ENCODE results near the gene IFNK.

IFNK gene

DNA sequence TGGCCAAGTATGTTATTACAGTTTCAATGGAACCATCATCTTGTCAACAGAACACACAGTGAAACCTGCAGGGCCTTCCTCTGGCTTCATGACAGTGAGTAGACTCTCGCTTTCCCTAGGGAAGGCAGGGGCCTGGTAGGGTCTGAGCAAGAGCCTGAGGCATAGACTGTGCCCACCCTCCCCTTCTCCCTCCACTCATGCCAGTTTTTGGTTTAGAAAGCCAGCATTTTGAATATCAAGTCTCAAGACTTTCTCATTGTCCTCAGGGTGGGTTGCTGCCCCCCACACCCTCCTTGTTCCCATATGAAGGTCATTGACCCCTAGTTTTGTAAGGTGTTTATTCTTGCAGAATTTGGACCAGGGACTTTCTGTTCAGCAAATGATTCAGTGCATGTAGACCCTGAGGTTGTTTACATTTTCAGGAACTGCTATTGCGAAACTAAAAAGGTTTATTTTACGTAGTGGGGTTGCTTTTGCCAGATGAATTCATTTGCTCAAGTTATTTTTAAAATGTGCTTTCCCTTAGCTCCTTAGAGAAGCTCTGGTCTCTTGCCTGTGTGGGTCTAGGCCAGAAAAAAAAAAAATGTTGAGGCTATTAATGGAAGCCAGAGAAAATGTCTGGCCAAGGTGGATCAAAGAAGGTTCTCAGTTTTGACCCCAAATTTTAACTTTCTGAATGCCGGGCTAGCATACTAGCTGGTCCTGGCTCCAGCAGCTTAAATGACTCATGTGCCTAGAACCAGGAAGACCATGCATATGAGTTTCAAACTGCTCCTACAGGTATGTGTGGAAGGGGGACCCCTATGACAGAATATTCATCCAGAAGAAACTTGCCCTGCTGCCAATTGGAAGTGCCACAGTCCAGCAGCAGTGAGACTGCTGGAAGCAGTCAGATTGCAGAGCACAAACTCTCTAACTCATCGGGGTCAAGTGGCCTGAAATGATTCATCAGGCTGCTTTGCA lies 15.7 kb downstream of the IFNK start:
- no peak for DNase-seq

DNA sequence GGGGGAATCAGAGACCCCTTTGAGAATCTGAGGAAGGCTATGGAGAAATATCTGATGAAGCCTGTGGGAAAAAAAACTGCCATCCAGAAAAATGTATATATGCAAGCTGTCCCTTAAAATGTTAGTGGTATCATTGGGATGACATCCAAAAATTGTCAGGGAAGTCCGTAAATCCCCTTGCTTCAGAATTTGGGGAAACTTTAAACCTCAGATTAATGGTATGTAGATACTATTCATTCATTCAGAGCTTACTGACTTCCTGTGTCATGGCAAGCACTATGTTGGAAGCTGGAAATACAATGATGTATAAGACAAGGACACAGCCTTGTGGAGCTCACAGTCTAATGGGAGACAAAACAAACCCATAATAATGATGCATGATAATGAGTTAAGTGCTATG lies 16.4 kb downstream of the IFNK start:
- DNase-seq, result no peak

DNA sequence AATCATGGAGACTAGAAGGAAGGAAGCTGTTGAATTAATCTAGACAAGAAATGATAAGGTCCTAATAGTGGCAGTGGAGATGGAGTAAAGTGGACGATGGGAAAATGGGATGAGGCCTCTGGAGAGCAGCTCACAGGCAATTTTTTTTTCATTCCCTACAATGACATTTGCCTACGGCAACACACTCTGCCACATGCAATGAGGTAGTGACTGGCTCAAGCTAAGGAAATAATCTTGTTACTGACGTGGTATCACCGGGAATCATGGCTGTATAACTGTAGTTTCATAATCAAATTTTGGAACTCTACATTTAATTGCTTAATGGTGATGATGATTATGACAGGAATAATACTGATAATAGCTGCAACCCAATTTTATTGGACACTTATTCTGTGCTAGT lies 17.6 kb downstream of the IFNK start:
- no peak for DNase-seq

DNA sequence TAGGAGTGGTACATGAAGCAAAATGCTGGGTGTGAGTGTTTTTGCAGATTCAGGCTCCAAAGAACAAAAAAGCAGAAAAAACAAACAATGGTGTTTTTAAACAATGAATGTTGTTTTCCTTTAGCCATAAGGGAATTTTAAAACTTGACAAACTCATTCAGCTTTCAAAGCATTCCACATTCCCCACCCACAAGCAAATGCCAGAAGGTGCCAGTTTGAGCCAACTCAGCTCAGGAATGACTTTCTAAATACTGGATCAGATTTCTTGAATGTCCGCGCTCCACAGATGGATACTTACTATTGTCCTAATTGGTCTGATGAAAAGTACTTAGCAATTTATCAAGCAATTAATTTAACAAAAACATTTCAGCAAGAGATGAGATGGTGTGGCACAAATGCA lies 18.4 kb downstream of the IFNK start:
- no peak for DNase-seq

DNA sequence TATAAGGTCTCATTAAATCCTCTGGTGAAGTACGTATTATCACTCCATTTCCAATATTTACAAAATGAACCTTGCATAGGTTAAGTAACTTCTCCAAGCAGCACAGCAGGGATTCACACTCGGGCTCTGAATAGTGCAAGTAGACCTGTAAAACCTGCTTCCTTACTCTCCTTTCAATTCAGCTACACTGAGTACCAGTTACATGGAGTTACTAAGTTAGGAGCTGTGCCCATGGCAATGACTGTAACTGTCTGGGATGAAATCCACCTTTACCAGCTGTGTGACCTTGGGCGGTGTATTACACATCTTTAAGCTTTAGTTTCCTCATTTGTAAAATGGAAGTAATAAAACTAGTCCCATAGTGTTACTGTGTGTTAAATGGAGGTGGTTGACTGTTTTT lies 21.4 kb downstream of the IFNK start:
- no peak for DNase-seq

DNA sequence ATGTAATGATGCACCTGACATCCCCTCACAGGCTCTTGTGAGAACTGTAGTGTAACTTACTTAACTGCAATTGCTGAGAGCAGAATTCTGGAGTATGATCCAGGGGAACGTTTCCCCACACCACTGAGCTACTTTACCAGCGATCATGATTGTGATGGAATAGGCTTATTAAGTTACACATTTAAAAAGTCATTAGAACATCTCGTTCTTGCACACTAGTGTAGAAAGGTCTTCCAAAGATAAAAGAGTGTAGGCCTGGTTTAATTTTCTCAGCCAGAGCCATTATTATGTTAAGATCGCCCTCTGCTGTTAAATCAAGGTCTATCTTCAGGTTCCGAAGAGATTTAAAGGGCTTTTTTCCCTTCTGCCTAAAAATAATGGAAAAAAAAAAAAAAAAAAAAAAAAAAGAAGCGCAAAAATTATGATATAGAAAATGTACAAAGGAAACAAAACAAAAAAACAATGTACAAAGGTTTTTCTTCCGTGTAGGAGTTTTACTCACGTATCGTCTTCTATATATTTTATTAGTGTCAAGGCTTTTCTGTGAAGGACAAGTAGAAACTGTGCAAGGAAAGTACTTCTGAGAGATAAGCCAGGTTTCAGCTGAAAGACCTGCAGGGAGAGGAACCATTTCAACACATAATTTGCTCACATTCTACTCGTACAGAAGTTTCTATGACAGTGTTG lies 24.1 kb downstream of the IFNK start:
- DNase-seq, result peak; percentile 33

DNA sequence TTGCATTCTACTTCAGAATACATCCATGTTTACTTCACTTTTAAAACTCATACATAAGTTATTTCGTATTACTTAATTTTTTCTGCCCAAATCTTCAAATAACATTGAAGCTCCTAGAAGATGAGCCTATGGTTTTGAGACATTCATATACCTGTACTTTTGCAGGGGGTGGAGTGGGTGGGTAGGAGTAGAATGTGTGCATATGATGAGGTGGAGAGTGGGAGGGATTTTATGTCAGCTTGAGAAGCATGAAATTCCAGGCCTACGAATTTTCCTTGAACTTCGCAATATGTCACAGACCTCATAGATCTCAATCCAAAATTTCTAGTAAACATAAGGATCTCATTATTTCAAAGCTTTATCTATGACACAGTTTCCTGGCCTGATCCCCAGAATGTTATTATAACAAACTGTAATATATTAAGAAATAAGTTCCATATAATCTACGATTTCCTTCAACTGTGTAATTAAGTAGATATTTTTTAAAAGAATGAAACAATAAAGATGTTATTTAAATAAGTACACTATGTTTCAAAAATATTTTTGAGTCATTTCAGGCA lies 25.2 kb downstream of the IFNK start:
- no peak for DNase-seq

DNA sequence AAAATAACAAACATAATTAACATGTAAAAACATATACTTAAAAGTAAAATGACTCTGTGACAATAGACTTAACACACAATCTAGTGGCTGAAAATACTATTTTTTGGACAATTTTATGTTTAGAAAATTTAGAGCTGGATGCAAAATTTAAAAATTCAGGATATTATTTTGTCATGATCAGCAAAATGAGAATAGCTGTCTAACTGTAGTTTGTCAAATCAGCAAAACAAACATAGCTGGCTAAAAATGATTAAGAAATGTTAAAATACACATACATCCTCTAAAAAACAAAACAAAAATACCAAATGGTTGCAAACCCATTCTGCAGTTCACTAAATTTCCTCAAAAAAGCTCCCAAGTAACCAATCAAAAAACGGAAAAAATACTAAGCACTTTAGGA lies 30.6 kb downstream of the IFNK start:
- DNase-seq, result no peak

DNA sequence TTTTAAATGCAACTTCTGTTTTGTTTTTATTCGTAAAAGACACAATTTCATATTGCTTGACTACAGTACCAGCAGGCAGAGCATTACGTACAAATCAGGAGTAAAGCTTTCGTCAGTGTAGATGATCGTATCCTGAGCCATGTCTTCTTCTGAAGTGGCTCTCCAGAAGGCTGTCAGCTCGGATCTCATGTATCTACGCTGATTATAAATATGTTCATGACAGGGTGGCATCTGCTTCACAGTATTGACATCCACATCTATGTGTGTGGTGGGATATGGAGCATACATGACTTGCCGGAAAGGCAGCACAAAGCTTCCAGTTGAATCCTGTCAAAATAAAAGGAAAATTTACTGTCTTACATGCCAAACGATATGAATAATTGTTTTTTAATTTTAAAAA lies 32.4 kb downstream of the IFNK start:
- no peak for DNase-seq

DNA sequence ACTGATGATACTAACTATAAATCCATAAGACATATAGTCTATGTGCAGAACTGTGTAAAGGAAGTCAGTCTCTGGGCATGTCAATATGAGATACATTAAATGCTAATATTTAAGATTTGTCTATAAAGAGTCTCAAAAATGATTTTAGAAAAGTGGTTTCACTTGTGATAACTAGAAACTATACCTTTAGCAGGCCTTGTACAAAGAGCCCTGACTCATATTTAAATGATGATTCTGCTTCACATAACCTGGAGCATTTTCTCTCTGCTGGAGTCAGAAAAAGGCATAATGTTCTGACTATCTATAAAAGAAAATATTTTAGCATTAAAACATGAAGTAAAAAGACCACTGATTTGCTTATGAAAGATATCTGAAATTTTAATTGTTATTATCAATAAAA lies 34.2 kb downstream of the IFNK start:
- no peak for DNase-seq

DNA sequence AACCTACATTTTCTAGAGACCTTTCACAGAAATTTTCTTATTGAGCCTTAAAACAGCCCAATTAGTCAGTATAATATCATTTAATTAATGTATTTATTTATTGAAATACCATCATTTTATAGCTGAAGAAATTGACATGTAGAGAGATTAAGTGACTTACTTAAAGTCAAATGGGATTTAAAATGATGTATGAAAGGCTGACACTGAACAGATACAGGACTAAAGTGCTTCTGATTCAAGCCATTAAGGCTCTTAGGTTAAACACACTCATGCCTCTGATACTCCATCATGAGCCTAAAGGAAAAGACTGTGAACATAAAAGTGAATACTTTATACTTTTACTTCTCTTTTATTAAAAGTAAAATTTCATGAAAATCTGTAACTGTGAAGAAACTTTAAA lies 36.4 kb downstream of the IFNK start:
- no peak for DNase-seq

DNA sequence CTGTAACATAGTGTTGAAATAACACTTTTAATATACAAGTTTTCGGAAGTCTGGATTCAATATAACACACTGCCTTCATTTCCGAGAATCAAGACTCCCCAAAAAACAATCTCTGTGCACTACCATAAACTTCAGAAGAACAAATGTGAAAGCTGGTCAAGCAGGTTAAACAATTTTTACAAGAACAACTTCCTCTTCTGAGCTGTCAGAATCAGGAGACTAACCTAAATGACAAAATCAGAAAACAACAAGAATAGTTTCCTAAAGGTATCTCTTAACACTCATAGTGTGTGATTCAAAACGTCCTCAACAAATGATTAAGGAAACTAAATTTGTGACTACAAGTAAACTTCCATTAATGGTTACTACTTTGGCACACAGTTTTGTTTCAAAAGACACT lies 37.6 kb downstream of the IFNK start:
- no peak for DNase-seq

DNA sequence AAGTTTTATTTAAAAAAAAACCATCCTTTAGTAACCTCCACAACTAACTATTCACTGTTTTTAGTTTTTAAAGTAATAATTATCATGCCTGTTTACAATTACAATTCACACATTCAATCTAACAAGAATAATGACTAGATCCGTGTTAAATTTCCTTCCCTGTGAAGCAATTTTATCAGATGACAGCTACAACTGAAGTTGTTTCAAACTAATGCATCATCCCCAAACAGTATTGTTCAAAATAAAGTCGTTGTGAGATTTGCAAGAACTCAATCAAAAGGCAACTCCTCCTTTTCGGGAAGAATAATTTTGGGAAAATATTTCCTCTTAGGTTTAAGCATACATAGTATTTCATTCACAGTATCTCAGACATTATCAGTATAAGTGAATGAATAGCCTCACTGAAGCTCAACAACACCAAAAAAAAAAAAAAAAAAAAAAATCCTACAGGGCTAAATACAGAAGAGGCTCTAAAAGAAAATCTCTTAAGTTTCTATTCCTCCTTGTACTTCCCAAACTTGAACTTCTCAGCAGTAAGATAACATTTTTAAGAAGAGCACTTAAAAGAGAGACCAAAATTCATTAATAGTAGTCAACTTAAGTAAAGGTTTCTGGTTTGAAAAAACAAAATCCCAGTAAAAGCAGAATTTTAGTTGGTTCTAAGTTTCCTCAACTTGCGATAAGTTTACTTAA lies 39.8 kb downstream of the IFNK start:
- DNase-seq, result no peak

DNA sequence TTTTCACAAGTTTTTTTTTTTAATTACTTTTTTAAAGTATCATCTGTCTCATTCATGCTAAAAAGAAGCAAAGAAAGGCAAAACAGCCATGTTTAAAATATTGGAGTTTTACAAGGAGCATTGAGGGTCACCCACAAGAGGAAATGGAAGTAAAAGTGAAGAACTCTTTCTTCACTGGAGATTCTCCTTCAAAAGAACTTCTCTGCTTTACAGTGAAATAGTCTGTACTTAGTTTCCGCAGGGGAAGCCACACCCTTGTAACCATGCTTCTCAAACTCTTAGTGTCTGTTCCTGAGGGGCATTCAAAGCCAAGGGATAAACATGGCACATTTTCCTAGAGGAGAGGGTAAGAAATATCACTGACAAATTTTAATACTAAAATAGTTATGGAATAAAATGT lies 40.6 kb downstream of the IFNK start:
- DNase-seq, result no peak

DNA sequence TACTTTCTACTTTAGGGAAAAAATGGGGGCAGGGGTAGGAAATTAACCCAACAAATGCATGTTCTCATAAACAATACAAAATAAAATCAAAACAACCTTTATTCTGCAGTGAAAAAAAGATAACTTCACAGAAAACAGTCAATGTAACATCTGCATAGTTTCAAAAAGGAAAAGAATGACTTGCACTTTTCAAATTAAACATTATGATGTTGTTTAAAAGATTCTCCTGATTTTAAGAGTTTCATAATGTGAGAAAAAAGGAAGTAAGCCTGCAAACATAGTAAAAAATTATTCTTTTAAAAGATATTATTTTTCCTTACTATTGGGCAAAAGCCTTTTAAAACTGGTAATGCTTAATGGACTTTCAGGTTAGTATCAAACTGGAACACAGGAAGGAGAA lies 41.6 kb downstream of the IFNK start:
- no peak for DNase-seq

DNA sequence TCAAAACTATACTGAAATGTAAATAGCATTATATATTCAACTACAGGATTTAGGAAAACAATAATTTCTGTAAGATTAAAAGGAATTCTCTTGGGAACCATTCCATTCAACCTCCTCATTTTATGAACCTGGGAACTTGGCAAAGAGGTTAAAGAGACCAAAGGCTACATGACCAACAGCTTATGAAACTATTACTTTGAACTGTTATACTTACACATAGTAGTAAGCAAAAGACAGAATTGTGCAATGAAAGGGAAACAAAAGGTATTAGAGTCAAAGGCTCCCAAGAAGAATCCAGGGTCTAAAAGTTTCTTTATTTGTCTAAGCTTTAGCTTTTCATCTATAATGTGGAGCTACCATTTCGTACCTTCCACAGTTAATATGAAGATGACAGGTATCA lies 42.0 kb downstream of the IFNK start:
- no peak for DNase-seq

DNA sequence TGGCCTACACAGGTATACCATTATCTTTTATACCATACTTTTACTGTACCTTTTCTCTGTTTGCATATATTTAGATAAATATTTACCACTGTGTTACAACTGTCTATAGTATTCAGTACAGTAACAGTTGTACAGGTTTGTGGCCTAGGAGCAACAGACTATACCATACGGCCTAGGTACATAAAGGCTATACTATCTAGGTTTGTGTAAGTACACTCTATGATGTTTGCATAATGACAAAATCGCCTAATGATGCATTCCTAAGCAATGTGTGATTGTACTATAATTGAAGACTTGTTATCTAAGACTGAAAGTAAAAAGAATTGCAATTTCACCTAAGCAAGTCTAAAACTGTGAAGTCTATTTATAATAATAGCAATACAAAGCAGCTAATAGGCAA lies 45.3 kb downstream of the IFNK start:
- no peak for DNase-seq

DNA sequence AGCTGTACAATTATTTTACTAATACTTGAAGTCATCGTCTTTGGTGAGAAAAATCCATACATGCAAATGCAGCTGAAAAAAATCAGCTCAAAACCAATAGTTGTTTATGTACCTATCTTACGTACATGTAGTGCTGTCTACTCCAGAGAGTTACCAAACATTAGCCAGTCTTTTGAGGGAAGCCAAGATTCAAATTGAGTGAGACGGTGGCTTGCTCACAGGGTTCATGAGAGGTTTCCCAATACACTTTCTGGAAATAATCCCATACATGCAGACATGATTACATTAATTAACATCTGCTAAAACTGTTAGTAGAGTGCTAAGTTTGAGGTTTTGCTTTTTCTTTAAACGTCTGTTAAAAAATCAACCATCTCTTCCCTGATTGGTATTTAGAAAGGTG lies 46.9 kb downstream of the IFNK start:
- no peak for DNase-seq

DNA sequence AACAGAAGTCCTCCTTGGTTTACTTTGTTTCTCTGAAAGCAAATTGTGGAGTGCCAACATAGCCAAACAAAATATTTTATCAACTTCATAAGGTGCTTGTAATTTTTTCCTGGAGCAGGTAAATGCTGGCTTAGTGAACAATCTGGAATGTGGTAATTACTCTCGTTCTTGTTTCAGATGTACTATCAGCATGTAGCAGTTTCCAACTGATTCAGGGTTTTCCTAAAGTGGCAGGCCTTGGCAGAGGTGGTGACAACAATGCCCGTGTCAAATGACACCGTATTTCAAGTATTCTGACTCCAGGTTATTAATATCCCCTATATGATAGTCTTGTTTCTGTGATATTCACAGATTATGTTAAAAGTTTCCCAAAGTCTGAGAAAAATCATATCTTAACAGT lies 48.0 kb downstream of the IFNK start:
- no peak for DNase-seq

DNA sequence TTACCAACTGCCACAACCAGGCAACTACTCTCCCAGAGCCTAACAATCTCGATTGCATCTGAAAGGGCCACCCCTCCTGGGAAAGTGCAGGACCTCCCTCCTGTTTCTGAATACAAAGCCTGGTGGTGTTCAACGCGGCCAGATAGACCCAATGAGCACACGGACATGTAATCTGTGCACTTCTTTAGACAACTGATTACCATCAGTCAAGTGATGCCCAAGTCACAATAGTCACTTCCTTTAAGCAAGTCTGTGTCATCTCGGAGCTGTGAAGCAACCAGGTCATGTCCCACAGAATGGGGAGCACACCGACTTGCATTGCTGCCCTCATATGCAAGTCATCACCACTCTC lies 48.5 kb downstream of the IFNK start:
- peak; percentile 32 for DNase-seq

DNA sequence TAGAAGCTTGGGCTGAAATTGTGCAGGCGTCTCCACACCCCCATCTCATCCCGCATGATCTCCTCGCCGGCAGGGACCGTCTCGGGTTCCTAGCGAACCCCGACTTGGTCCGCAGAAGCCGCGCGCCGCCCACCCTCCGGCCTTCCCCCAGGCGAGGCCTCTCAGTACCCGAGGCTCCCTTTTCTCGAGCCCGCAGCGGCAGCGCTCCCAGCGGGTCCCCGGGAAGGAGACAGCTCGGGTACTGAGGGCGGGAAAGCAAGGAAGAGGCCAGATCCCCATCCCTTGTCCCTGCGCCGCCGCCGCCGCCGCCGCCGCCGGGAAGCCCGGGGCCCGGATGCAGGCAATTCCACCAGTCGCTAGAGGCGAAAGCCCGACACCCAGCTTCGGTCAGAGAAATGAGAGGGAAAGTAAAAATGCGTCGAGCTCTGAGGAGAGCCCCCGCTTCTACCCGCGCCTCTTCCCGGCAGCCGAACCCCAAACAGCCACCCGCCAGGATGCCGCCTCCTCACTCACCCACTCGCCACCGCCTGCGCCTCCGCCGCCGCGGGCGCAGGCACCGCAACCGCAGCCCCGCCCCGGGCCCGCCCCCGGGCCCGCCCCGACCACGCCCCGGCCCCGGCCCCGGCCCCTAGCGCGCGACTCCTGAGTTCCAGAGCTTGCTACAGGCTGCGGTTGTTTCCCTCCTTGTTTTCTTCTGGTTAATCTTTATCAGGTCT lies 49.0 kb downstream of the IFNK start, which contains the start of gene C9orf72:
Gene C9orf72, minus strand, starts transcription at position 564 of the 716 bp plus-strand sequence. CDS start 6,361 bp downstream, outside the sequence.
- peak; percentile 74 for DNase-seq

Measured in COR-L47 (cell line).